CD8-positive, alpha-beta memory T cell (primary cell): ENCODE results near the gene KRT17. TPM values are rescaled to one million over a fixed set of nuclear protein-coding genes. Genes with fewer than 3 reads are reported as not detected.
A peak's percentile ranks its signal among the peaks of the same experiment; 100 is the strongest.
"Not testable (repeated sequence)": the region's sequence is repeated elsewhere in the genome, so short reads cannot be mapped to it uniquely, and the experiment has no call there.

Source experiments
- CTCF ChIA-PET: fragments of 350-600 bp; sonication (Branson Sonifier 250); formaldehyde crosslinking; loops from one replicate; lab custom pipeline; 2021; ENCODE audit warnings: antibody characterized with exemption; lab: Charles Lee
- POLR2A ChIA-PET: fragments of 350-600 bp; sonication (Branson Sonifier 250); formaldehyde crosslinking; loops from one replicate; lab custom pipeline; 2021; ENCODE audit warnings: antibody characterized with exemption; lab: Charles Lee
- DNase-seq, 5 donors: peaks; one replicate each; pipeline versions ENCODE4 v3.0.0 to v3.0.0-alpha.2; 2020 to 2022; ENCODE audit warnings: mixed read lengths in 1 of 5
- H3K27ac ChIP-seq: one replicate; pipeline ENCODE4 v1.7.0; 2013; ENCODE audit warnings: low read depth, mild to moderate bottlenecking, low read length, moderate library complexity
- H3K27me3 ChIP-seq: 2 replicates; pipeline ENCODE4 v1.7.0; 2013; ENCODE audit warnings: low read length, mild to moderate bottlenecking; ENCODE audit not compliant: insufficient read depth, poor library complexity, severe bottlenecking
- H3K36me3 ChIP-seq: 2 replicates; pipeline ENCODE4 v1.7.0; 2013; ENCODE audit warnings: mild to moderate bottlenecking, low read length, moderate library complexity; ENCODE audit not compliant: insufficient read depth
- H3K4me1 ChIP-seq: 2 replicates; pipeline ENCODE4 v1.7.0; 2013; ENCODE audit warnings: mild to moderate bottlenecking, low read length, moderate library complexity; ENCODE audit not compliant: insufficient read depth
- H3K4me3 ChIP-seq: 2 replicates; pipeline ENCODE4 v1.7.0; 2013; ENCODE audit warnings: mild to moderate bottlenecking, low read length
- H3K9me3 ChIP-seq: 2 replicates; pipeline ENCODE4 v1.7.0; 2013; ENCODE audit warnings: mild to moderate bottlenecking, low read length
- H3K27ac Mint-ChIP-seq, 8 donors: one replicate each; pipeline ENCODE4 v1.8.0; 2020 to 2021; ENCODE audit warnings: mixed read lengths in 8 of 8, mild to moderate bottlenecking in 6 of 8, inconsistent platforms in 3 of 8, moderate library complexity in 3 of 8
- H3K27me3 Mint-ChIP-seq, 2 donors: one replicate each; pipeline ENCODE4 v1.8.0; 2020 to 2021; ENCODE audit warnings: mixed read lengths in 2 of 2, mild to moderate bottlenecking in 1 of 2, moderate library complexity in 1 of 2
- H3K36me3 Mint-ChIP-seq, 3 donors: one replicate each; pipeline ENCODE4 v1.8.0; 2020 to 2021; ENCODE audit warnings: mixed read lengths in 3 of 3, inconsistent platforms in 1 of 3, mild to moderate bottlenecking in 1 of 3
- H3K4me1 Mint-ChIP-seq, 3 donors: one replicate each; pipeline ENCODE4 v1.8.0; 2020 to 2021; ENCODE audit warnings: mixed read lengths in 3 of 3, inconsistent platforms in 1 of 3, mild to moderate bottlenecking in 1 of 3
- H3K4me3 Mint-ChIP-seq, 7 donors: one replicate each; pipeline ENCODE4 v1.8.0; 2020 to 2021; ENCODE audit warnings: mixed read lengths in 7 of 7, mild to moderate bottlenecking in 6 of 7, moderate library complexity in 4 of 7, inconsistent platforms in 2 of 7
- H3K9me3 Mint-ChIP-seq, 5 donors: one replicate each; pipeline ENCODE4 v1.8.0; 2020 to 2022; ENCODE audit warnings: mixed read lengths in 5 of 5, mild to moderate bottlenecking in 3 of 5, moderate library complexity in 2 of 5, inconsistent platforms in 1 of 5
- polyA plus RNA-seq: library from polyadenylated mRNA; unstranded; fragments of 300-500 nt; fragmentation: Illumina TruSeq; gene quantifications from one replicate; pipeline ENCODE4 v1.2.3, GENCODE V29; 2021
- total RNA-seq, 2 experiments: library from RNA; stranded (reverse); gene quantifications; one replicate each; pipeline ENCODE4 v1.2.3, GENCODE V29; 2021

KRT17 gene
- total and polyA plus RNA-seq, 3 experiments from 2014 or later, result 0.35 TPM; not detected in 2

GRCh38 chr17:41617698-41618097, 6.7 kb downstream of the KRT17 start:
- POLR2A ChIA-PET, result no interaction called here
- Mint-ChIP-seq H3K27ac (no peak overlapping the region), H3K4me3 (no peak overlapping the region)

DNA sequence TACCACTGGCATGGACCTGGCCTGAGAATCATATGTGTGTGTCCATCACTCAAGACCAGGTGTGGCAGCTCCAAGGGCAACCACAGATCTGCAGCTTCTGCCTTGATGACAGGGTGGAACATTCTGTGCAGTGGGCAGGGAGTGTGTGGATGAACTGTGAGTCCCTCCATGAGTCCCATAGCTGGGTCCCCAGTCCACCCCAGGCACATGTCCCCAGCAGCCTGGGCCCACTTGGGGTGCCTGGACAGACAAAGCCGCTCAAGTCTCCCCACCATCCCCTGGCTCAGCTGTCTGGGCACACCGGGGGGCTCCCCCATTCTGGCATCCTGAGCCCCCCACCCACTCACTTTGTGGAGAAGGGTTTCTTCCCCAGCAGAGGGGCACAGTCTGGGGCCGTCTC, 7.2 kb downstream of the KRT17 start:
- Mint-ChIP-seq H3K27me3 (peaks cover 4 to 28% of the 10 kb centered on the region in 2 donors), H3K9me3 (no peaks in the 10 kb centered on the region), H3K27ac (no peak overlapping the region), H3K36me3 (no peaks in the 10 kb centered on the region), H3K4me1 (no peaks in the 10 kb centered on the region), H3K4me3 (no peak overlapping the region)
- H3K4me3 ChIP-seq, result no peak overlapping the region
- H3K27me3 ChIP-seq, result no peaks in the 10 kb centered on the region
- DNase-seq, result peak in 1 of 5 donors; percentile 23
- POLR2A ChIA-PET, result no interaction called here
- H3K27ac ChIP-seq, result no peak overlapping the region
- no peaks in the 10 kb centered on the region for H3K4me1 ChIP-seq
- no peaks in the 10 kb centered on the region for H3K36me3 ChIP-seq
- CTCF ChIA-PET, result no interaction called here
- H3K9me3 ChIP-seq, result no peaks in the 10 kb centered on the region

More at GRCh38 chr17:41617698-41618097, 6.7 kb downstream of the KRT17 start:
- Mint-ChIP-seq H3K9me3 (no peaks in the 10 kb centered on the region), H3K4me1 (no peaks in the 10 kb centered on the region), H3K27me3 (peaks cover 6 to 28% of the 10 kb centered on the region in 2 donors), H3K36me3 (no peaks in the 10 kb centered on the region)
- Histone ChIP-seq H3K4me1 (no peaks in the 10 kb centered on the region), H3K9me3 (no peaks in the 10 kb centered on the region), H3K27me3 (no peaks in the 10 kb centered on the region), H3K36me3 (no peaks in the 10 kb centered on the region), H3K4me3 (no peak overlapping the region), H3K27ac (no peak overlapping the region)
- CTCF ChIA-PET, result no interaction called here
- DNase-seq, result no peak

DNA sequence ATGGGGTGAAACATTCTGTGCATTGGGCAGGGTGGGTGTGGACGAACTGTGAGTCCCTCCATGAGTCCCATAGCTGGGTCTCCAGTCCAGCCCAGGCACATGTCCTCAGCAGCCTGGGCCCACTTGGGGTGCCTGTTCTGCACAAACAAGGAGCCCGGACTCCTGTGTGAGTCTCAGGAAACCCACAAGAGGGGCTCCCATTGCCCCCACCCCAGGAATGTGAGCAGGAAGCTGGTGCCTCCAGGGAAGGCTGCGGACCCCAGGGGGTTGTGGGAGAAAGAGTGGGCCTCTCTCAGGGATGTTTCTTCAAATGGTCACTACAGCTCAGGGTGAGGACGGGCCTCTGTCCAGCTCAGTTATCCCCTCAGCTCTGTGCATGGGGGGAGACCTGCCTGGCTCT, 7.9 kb downstream of the KRT17 start:
- H3K4me1 Mint-ChIP-seq, H3K4me3 Mint-ChIP-seq, H3K9me3 ChIP-seq, H3K27me3 ChIP-seq, H3K9me3 Mint-ChIP-seq, H3K4me3 ChIP-seq, CTCF ChIA-PET, POLR2A ChIA-PET, H3K27ac ChIP-seq, H3K36me3 Mint-ChIP-seq, H3K4me1 ChIP-seq, H3K36me3 ChIP-seq, H3K27ac Mint-ChIP-seq: not testable (repeated sequence)
- H3K27me3 Mint-ChIP-seq, result peaks cover 3 to 25% of the 10 kb centered on the region in 2 donors
- peak in 1 of 5 donors; percentile 35 for DNase-seq

- Histone ChIP-seq H3K27ac (no peak overlapping the region), H3K9me3 (no peaks in the 10 kb centered on the region), H3K4me1 (no peaks in the 10 kb centered on the region), H3K27me3 (no peaks in the 10 kb centered on the region), H3K36me3 (no peaks in the 10 kb centered on the region), H3K4me3 (no peak overlapping the region)
- Mint-ChIP-seq H3K4me1 (no peaks in the 10 kb centered on the region), H3K36me3 (no peaks in the 10 kb centered on the region), H3K4me3 (no peak overlapping the region), H3K27ac (no peak overlapping the region), H3K9me3 (peaks cover 0 to 2% (median 0%) of the 10 kb centered on the region in 5 donors), H3K27me3 (peaks cover 3 to 24% of the 10 kb centered on the region in 2 donors)
- POLR2A ChIA-PET, result no interaction called here
- CTCF ChIA-PET, result no interaction called here
- DNase-seq, result no peak
Observed at GRCh38 chr17:41615454-41615853, 8.9 kb downstream of the KRT17 start.

- H3K4me3 Mint-ChIP-seq, H3K4me3 ChIP-seq, H3K36me3 Mint-ChIP-seq, H3K4me1 ChIP-seq, DNase-seq, POLR2A ChIA-PET, H3K27me3 ChIP-seq, H3K36me3 ChIP-seq, H3K27ac ChIP-seq, H3K9me3 Mint-ChIP-seq, H3K9me3 ChIP-seq, CTCF ChIA-PET, H3K4me1 Mint-ChIP-seq, H3K27ac Mint-ChIP-seq: not testable (repeated sequence)
- peaks cover 3 to 22% of the 10 kb centered on the region in 2 donors for H3K27me3 Mint-ChIP-seq
Observed at GRCh38 chr17:41614767-41615166, 9.6 kb downstream of the KRT17 start.

DNA sequence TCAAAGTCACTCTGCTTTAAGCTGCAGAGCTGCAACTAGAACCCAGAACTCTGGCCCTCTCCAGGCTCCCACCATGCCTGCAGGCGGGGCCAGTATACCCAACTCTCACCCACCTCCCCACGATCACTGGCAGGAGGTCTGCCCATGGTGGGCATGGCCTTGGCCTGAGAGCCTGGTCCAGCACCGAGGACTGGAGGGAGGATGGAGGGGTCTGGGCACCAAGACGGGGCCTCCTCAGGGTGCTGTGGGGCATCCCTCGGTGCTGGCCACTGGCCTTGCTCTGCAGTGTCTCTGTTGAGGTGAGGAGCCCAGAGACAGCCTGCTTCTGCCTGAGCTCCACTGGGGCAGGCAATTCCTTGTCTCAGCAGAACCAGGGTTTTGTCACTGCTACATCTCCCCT, 10.3 kb downstream of the KRT17 start:
- Histone ChIP-seq H3K27ac (no peak overlapping the region), H3K36me3 (no peaks in the 10 kb centered on the region), H3K27me3 (no peaks in the 10 kb centered on the region), H3K4me1 (no peaks in the 10 kb centered on the region), H3K9me3 (no peaks in the 10 kb centered on the region), H3K4me3 (no peak overlapping the region)
- Mint-ChIP-seq H3K4me3 (no peak overlapping the region), H3K27me3 (peaks cover 3 to 23% of the 10 kb centered on the region in 2 donors), H3K4me1 (no peaks in the 10 kb centered on the region), H3K27ac (no peak overlapping the region), H3K9me3 (peaks cover 0 to 2% (median 0%) of the 10 kb centered on the region in 5 donors), H3K36me3 (no peaks in the 10 kb centered on the region)
- DNase-seq, result no peak
- CTCF ChIA-PET, result no interaction called here
- POLR2A ChIA-PET, result no interaction called here

GRCh38 chr17:41613277-41614082, 10.9 kb downstream of the KRT17 start:
- POLR2A ChIA-PET, result no interaction called here
- Histone ChIP-seq H3K9me3 (no peaks in the 10 kb centered on the region), H3K4me1 (no peaks in the 10 kb centered on the region), H3K27ac (no peak overlapping the region), H3K36me3 (no peaks in the 10 kb centered on the region), H3K27me3 (no peaks in the 10 kb centered on the region), H3K4me3 (no peak overlapping the region)
- DNase-seq, result no peak
- peak overlapping the region in 1 of 7 donors; percentile 36 for H3K4me3 Mint-ChIP-seq
- H3K4me1 Mint-ChIP-seq, result no peaks in the 10 kb centered on the region
- CTCF ChIA-PET, result no interaction called here
- H3K27me3 Mint-ChIP-seq, result peaks cover 6 to 22% of the 10 kb centered on the region in 2 donors
- H3K9me3 Mint-ChIP-seq, result peaks cover 0 to 2% (median 0%) of the 10 kb centered on the region in 5 donors
- H3K36me3 Mint-ChIP-seq, result no peaks in the 10 kb centered on the region
- peak overlapping the region in 1 of 8 donors; percentile 59 for H3K27ac Mint-ChIP-seq

DNA sequence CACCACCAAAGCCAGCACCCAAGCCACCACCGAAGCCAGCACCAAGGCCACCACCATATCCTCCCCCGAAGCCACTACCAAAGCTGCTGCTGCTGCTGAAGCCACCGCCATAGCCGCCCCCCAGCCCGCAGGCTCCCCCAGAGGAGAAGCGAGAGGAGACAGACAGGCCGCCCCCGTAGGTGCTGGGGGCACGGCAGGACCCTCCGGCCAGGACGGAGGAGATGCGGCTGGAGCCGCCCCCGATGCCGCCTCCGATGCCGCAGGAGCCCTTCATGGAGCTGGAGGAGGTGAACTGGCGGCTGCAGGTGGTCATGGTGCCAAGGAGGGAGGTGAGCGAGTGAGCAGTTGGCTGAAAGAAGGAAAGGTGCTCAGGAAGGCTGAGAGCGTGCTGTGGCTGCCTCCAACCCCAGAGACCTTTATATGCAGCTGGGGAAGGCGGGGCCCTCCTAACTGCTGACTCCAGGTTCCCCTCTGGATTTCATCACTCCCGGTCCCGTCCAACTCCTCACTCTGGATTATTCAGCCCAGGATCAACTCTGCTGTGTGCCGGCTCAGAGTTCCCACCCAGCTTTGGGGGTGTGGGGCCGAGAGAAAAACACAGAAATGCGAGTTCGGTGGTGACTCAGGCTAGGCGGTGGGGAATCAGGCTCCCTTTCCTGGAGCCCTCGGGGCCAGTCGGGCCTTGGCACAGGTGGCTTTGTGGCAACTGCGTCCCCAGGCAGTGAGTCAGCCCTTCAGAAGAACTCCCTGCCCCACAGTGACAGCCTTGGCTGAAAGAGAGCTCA, 11.8 kb downstream of the KRT17 start, which contains the start of gene KRT16:
KRT16 (minus strand) TSS at position 392 of the 785 bp plus-strand sequence; CDS start at position 313, 79 bp downstream.
- H3K36me3 Mint-ChIP-seq, H3K9me3 Mint-ChIP-seq, H3K36me3 ChIP-seq, H3K4me1 Mint-ChIP-seq, H3K4me1 ChIP-seq, H3K27ac ChIP-seq, DNase-seq, H3K27me3 ChIP-seq, H3K4me3 ChIP-seq, H3K9me3 ChIP-seq, POLR2A ChIA-PET, CTCF ChIA-PET: not testable (repeated sequence)
- Mint-ChIP-seq H3K27ac (peak within 1 kb of the TSS in 2 of 8 donors; percentile 59 to 72), H3K4me3 (peak within 1 kb of the TSS in 1 of 7 donors; percentile 36), H3K27me3 (peaks cover 3 to 24% of the 10 kb centered on the region in 2 donors)
